HL-60 (cell line): ENCODE data around the gene C22orf15.

Experiments used
- DNase-seq, 2 experiments: peaks; one replicate each; pipeline ENCODE4 v3.0.0-alpha.2; 2010 to 2020; ENCODE audit warnings: low read depth in 1 of 2, low spot score in 1 of 2
- H3K27ac ChIP-seq: fragments of 250-450 bp; sonication (Bioruptor Pico); replicated peaks from 2 replicates; pipeline ENCODE4 v1.5.1; 2020; ENCODE audit warnings: mild to moderate bottlenecking, moderate library complexity
- H3K27me3 ChIP-seq: fragments of 250-450 bp; sonication (Bioruptor Pico); 2 replicates; pipeline ENCODE4 v1.5.1; 2021; ENCODE audit warnings: mild to moderate bottlenecking, moderate library complexity; ENCODE audit not compliant: insufficient read depth, poor library complexity, severe bottlenecking
- H3K4me3 ChIP-seq: replicated peaks from 2 replicates; pipeline ENCODE4 v1.5.1; 2011; ENCODE audit warnings: mild to moderate bottlenecking, control low read depth, low read length; ENCODE audit not compliant: insufficient read depth
- GABPA ChIP-seq: IDR thresholded peaks from 2 replicates; pipeline ENCODE4 v1.6.1; 2012; ENCODE audit warnings: low read depth
- POLR2AphosphoS5 ChIP-seq: IDR thresholded peaks from 2 replicates; pipeline ENCODE4 v1.6.1; 2012; ENCODE audit warnings: low read depth
- SPI1 ChIP-seq: IDR thresholded peaks from 2 replicates; pipeline ENCODE4 v1.6.1; 2012; ENCODE audit warnings: low read depth, mild to moderate bottlenecking, borderline replicate concordance
- TF ChIP-seq, protein P1 (sequence below): IDR thresholded peaks from one replicate; pipeline ENCODE4 v1.5.1; 2011; ENCODE audit warnings: low read length, control low read depth, inconsistent platforms; ENCODE audit not compliant: insufficient read depth
- TF ChIP-seq, protein P2 (sequence below): IDR thresholded peaks from 2 replicates; pipeline ENCODE4 v1.6.1; 2012; ENCODE audit warnings: low read depth; ENCODE audit not compliant: insufficient replicate concordance

C22orf15 gene

DNA sequence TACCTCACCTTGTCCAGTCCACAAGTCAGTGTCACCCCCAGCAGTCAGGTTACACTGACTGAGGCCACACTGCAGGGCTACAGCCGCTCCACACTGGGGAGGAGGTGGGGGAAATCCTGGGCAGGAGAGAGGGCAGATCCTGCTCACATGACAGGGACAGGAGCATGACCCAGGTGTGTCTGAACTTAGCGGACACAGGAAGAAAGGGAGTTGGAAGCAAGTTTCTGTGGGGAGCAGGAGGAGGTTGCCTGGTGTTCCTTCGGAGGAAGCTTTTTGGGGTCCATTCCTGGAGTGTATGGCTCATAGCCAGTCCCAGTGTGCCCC, 15.7 kb downstream of the C22orf15 start:
- no peak for DNase-seq
- H3K4me3 ChIP-seq: no peak overlapping the region
- peaks cover 5% of the 10 kb centered on the region for H3K27me3 ChIP-seq
- TF ChIP-seq, protein P1, sequence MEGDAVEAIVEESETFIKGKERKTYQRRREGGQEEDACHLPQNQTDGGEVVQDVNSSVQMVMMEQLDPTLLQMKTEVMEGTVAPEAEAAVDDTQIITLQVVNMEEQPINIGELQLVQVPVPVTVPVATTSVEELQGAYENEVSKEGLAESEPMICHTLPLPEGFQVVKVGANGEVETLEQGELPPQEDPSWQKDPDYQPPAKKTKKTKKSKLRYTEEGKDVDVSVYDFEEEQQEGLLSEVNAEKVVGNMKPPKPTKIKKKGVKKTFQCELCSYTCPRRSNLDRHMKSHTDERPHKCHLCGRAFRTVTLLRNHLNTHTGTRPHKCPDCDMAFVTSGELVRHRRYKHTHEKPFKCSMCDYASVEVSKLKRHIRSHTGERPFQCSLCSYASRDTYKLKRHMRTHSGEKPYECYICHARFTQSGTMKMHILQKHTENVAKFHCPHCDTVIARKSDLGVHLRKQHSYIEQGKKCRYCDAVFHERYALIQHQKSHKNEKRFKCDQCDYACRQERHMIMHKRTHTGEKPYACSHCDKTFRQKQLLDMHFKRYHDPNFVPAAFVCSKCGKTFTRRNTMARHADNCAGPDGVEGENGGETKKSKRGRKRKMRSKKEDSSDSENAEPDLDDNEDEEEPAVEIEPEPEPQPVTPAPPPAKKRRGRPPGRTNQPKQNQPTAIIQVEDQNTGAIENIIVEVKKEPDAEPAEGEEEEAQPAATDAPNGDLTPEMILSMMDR: no peak
- TF ChIP-seq SPI1: no peak
- no peak for TF ChIP-seq POLR2AphosphoS5
- TF ChIP-seq, protein P2, sequence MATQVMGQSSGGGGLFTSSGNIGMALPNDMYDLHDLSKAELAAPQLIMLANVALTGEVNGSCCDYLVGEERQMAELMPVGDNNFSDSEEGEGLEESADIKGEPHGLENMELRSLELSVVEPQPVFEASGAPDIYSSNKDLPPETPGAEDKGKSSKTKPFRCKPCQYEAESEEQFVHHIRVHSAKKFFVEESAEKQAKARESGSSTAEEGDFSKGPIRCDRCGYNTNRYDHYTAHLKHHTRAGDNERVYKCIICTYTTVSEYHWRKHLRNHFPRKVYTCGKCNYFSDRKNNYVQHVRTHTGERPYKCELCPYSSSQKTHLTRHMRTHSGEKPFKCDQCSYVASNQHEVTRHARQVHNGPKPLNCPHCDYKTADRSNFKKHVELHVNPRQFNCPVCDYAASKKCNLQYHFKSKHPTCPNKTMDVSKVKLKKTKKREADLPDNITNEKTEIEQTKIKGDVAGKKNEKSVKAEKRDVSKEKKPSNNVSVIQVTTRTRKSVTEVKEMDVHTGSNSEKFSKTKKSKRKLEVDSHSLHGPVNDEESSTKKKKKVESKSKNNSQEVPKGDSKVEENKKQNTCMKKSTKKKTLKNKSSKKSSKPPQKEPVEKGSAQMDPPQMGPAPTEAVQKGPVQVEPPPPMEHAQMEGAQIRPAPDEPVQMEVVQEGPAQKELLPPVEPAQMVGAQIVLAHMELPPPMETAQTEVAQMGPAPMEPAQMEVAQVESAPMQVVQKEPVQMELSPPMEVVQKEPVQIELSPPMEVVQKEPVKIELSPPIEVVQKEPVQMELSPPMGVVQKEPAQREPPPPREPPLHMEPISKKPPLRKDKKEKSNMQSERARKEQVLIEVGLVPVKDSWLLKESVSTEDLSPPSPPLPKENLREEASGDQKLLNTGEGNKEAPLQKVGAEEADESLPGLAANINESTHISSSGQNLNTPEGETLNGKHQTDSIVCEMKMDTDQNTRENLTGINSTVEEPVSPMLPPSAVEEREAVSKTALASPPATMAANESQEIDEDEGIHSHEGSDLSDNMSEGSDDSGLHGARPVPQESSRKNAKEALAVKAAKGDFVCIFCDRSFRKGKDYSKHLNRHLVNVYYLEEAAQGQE: no peak
- TF ChIP-seq GABPA: no peak
- H3K27ac ChIP-seq: no peak overlapping the region

DNA sequence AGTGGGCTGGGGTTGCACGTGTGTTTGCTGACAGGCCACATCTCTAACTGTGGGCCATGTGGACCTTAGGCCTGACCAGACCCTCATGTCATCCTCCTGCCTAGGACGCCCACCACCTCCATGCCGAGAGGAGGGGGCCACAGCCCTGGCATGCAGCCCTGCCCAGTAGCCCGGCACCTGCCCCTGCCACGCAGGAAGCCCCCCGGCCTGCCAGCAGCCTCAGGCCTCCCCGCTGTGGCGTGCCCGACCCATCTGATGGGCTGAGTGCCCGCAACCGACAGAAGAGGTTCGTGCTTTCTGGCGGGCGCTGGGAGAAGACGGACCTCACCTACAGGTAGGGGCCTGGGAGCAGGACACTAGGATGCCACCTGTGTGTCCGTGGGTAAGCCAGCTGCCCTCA, 16.3 kb downstream of the C22orf15 start:
- H3K27me3 ChIP-seq: peaks cover 1% of the 10 kb centered on the region
- TF ChIP-seq, protein P2: no peak
- TF ChIP-seq GABPA (no peak), POLR2AphosphoS5 (no peak), SPI1 (no peak)
- TF ChIP-seq, protein P1: no peak
- H3K4me3 ChIP-seq: no peak overlapping the region
- H3K27ac ChIP-seq: no peak overlapping the region
- DNase-seq: no peak

DNA sequence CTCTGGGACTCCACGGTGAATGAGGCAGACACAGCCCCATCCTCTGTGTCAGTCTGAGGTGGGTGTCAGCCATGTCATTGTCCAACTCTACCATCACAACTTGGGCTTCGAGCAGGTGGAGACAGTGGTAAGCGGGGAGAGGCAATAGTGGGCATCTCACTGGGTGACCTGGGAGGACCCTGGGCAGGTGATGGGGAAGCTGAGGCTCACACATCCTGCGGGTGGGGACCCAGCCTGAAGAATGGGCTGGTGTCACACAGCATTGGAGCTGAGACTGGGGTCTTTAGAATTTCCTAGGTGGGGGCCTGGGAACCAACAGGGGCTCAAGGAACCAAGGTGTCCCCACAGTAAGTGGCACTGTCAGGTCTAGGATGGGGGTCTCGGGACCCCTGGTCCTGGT, 16.9 kb downstream of the C22orf15 start:
- no peak for DNase-seq
- no peak overlapping the region for H3K4me3 ChIP-seq
- H3K27me3 ChIP-seq: no peaks in the 10 kb centered on the region
- TF ChIP-seq, protein P2: no peak
- no peak for TF ChIP-seq SPI1
- no peak for TF ChIP-seq POLR2AphosphoS5
- TF ChIP-seq GABPA: no peak
- TF ChIP-seq, protein P1: no peak
- H3K27ac ChIP-seq: no peak overlapping the region
